WI38 (cell line): ENCODE results near the gene SELENOW.
"Not testable (repeated sequence)": the region's sequence is repeated elsewhere in the genome, so short reads cannot be mapped to it uniquely, and the experiment has no call there.

Source experiments
- H3K4me3 ChIP-seq: 2 replicates; pipeline ENCODE4 v1.5.1; 2011; ENCODE audit warnings: low read depth, mild to moderate bottlenecking, control low read depth, low read length
- TF ChIP-seq, protein P1 (sequence below): IDR thresholded peaks from 2 replicates; pipeline ENCODE4 v1.5.1; 2012; ENCODE audit warnings: low read depth, mild to moderate bottlenecking, control low read depth, low read length

SELENOW gene

DNA sequence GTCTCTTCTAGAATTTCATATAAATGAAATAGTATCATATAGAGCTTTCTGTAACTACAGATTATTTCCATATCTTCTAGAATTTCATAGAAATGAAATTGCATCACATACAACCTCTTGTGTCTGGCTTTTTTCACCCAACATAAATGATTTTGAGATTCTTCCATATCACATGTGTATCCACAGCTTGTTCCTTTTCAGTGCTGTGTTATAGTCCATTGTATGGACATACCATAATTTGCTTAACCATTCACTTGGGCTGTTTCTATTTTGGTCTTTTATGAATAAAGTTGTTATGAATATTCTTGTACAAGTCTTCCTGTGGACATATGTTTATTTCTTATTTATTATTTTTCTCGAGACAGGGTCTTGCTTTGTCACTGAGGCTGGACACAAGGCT, 14.1 kb downstream of the SELENOW start:
- H3K4me3 ChIP-seq = no peak overlapping the region
- TF ChIP-seq, protein P1, sequence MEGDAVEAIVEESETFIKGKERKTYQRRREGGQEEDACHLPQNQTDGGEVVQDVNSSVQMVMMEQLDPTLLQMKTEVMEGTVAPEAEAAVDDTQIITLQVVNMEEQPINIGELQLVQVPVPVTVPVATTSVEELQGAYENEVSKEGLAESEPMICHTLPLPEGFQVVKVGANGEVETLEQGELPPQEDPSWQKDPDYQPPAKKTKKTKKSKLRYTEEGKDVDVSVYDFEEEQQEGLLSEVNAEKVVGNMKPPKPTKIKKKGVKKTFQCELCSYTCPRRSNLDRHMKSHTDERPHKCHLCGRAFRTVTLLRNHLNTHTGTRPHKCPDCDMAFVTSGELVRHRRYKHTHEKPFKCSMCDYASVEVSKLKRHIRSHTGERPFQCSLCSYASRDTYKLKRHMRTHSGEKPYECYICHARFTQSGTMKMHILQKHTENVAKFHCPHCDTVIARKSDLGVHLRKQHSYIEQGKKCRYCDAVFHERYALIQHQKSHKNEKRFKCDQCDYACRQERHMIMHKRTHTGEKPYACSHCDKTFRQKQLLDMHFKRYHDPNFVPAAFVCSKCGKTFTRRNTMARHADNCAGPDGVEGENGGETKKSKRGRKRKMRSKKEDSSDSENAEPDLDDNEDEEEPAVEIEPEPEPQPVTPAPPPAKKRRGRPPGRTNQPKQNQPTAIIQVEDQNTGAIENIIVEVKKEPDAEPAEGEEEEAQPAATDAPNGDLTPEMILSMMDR = no peak

DNA sequence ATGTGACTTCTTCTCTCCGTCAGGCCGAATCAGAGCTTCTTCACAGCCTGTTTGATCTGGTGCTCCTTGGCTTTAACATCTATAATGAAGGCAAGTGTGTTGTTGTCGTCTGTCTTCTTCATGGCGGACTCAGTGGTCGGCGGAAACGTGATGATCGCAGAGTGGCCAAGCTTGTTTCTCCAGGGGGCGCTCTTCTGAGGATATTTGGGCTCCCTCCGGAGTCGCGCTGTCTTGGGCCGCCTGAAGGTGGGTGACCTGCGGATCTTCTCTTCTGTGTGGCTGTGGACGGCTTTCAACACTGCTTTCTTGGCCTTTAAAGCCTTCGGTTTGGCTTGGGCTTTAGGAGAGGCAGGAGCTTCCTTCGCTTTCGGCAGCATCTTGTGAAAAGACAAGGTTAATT, 16.0 kb downstream of the SELENOW start:
- TF ChIP-seq, protein P1 = no peak
- no peak overlapping the region for H3K4me3 ChIP-seq

DNA sequence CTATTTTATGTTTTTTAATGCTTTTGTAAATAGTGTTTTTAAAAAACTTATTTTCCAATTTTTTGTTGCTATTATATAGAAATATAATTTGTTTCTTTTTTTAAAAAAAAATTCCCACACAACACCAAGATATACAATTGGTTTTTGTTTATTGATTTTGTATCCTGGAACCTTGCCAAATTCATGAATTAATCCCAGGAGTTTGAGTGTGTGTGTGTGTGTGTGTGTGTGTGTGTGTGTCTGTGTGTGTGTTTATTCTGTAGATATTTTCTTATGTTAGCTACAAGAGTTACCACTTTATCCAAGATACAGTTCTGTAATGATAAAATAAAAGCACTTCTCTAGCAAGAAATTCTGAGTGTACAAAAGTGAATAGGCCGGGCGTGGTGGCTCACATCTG, 18.3 kb downstream of the SELENOW start:
- TF ChIP-seq, protein P1 = no peak

DNA sequence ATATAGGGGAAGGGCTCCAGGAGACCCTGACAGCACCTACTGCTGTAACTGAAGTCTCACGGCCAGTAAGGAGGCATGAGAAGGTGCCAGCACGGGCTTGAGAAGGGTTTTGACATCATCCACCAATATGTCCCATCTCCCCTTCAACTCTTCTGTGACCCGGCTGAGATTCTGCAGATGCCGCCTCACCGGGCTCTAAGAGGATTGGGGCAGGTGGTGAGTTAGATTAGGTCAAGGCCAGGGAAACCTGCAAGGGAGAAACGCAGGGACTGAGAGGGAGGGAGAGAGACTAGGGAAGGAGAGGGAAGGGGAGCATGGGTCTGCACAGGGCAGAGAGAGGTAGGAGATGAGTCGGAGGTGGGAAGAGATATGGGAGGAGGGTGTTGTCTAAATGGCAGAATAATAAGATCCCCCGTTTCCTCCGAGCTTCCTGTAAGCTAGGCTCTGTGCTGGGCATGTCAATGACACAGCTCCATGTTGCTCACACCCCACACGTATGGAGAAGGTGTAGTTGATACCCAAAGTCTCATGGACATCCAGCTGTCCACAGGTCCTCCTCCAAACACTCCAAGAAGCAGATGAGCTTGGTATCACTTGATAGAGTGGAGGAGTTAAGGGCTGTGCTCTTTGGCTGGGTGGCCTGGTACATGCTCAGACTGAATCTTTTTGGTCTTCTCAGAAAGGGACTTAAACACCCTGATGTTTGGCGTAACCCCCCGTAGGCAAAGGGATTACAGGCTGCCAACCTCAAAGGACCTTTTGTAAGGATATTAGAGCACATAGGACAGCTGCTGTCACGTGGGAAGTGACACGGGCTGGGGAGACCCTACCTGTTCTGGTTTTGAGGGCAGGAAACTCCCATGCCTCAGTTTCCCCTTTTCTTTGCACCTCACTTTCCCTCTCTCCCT, 19.7 kb downstream of the SELENOW start:
- TF ChIP-seq, protein P1 = no peak
- H3K4me3 ChIP-seq = no peak overlapping the region

More for the DNA sequence above, 18.3 kb downstream of the SELENOW start:
- H3K4me3 ChIP-seq = no peak overlapping the region

DNA sequence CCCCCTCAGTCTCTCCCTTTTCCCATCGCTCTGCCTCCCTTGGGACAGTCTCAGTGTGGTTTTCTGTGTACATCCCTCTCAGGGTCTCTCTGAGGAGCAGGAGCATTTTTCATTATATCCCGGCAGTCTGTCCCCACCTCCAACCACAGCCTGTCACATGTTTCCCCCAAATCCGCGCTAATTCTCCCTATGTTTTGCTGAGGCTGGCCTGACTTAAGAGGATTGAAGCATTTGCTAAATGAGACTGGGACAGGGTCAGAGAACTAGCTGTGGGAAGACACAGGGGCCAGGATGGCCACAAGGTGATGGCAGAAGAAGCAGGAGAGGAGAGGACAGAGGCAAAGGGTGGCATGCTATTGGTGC, 20.4 kb downstream of the SELENOW start:
- H3K4me3 ChIP-seq = no peak overlapping the region
- TF ChIP-seq, protein P1 = no peak

GRCh38 chr19:47801270-47801669, 22.8 kb downstream of the SELENOW start:
- H3K4me3 ChIP-seq = no peak overlapping the region
- TF ChIP-seq, protein P1 = no peak

DNA sequence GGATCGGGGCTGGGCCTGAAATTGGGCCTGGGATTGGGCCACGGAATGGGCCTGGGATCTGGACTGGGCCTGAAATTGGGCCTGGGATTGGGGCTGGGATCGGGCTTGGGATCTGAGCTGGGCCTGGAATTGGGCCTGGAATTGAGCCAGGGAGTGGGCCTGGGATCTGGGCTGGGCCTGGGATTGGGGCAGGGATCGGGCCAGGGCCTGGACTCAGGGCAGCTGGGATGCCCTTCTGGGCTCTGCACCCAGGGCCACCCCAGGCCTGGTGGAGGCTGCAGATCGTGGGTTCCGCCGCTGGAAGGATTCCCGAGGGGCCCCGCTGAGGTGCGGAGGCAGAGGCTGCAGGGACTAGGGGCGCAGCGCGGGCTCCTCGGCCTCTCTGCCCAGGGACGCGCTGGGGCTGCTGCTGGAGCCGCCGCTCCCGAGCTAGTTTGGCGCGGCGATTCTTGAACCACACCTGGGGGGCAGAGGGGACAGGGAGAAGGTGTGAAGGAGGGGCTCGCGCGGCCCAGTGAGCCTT, 24.1 kb downstream of the SELENOW start:
- no peak overlapping the region for H3K4me3 ChIP-seq
- TF ChIP-seq, protein P1 = no peak

DNA sequence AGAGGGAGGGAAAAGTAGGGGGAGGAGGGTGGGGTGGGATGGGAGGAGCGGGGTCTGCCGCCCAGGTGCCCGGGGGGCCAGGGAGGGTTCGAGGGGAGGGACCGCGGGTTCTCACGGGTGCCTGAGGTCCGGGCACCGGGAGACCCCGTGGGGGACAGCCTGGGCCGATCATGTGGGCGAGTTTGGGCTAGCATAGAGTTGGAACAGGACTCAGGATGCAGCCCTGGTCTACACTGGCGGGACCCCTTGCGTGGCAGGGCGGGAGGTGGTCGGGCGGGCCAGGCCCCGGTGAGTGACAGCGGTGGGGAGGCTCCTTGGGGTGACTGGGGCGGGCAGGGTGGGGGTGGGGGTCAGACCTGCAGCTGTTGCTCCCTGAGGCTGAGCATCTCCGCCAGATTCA, 24.6 kb downstream of the SELENOW start:
- H3K4me3 ChIP-seq = not testable (repeated sequence)

GRCh38 chr19:47803671-47804070, 25.2 kb downstream of the SELENOW start:
- not testable (repeated sequence) for H3K4me3 ChIP-seq

DNA sequence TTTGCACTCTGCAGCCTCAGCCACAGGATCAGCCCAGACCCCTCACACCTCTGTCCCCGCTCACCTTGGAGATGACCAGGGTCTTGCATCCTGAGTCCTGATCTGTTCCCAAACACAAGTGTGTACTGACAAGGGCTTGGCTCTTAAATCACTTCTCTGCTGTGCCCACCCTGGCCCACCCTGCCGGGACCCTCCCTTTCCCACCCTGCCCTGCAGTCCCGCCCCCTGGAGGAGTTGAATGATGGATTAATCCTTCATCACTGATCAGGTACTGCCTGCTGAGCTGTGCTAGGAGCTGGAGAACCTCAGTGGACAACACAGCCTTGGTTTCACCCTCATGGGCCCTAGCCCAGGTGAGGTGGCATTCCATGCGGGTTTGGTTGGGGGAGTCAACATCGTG, 25.9 kb downstream of the SELENOW start, which contains the start of gene TPRX1:
TPRX1 (minus strand) TSS at position 101 of the 400 bp plus-strand sequence; CDS start at position 89, 12 bp downstream.
- H3K4me3 ChIP-seq = not testable (repeated sequence)
